Mesenchymal stem cell (in vitro differentiated cells and primary cell): ENCODE data around the gene IFFO2.

Source experiments
- DNase-seq: peaks from one replicate; pipeline ENCODE4 v3.0.0-alpha.2; 2013
- H2AFZ ChIP-seq: one replicate; pipeline ENCODE4 v1.6.1; 2013; ENCODE audit warnings: low read depth, mild to moderate bottlenecking, control low read depth, inconsistent platforms, low read length, moderate library complexity
- H2AK5ac ChIP-seq: 2 replicates; pipeline ENCODE4 v1.6.1; 2013; ENCODE audit warnings: low read length, moderate library complexity, mild to moderate bottlenecking, inconsistent platforms; ENCODE audit not compliant: severe bottlenecking
- H2BK120ac ChIP-seq: one replicate; pipeline ENCODE4 v1.6.1; 2013; ENCODE audit warnings: low read depth, mild to moderate bottlenecking, inconsistent platforms, low read length, moderate library complexity
- H2BK12ac ChIP-seq, 2 experiments: one replicate each; pipeline ENCODE4 v1.6.1; 2013; ENCODE audit warnings: inconsistent platforms in 2 of 2, low read length in 2 of 2, mild to moderate bottlenecking in 2 of 2, moderate library complexity in 2 of 2, control low read depth in 1 of 2
- H2BK15ac ChIP-seq: one replicate; pipeline ENCODE4 v1.6.1; 2013; ENCODE audit warnings: mild to moderate bottlenecking, low read depth, inconsistent platforms; ENCODE audit not compliant: poor library complexity, severe bottlenecking
- H2BK5ac ChIP-seq: 2 replicates; pipeline ENCODE4 v1.6.1; 2013; ENCODE audit warnings: low read depth, mild to moderate bottlenecking, low read length, control low read depth, inconsistent platforms; ENCODE audit not compliant: poor library complexity, severe bottlenecking
- H3K14ac ChIP-seq, 2 experiments: one replicate each; pipeline ENCODE4 v1.6.1; 2013; ENCODE audit warnings: inconsistent platforms in 2 of 2, low read length in 2 of 2, control low read depth in 1 of 2, mild to moderate bottlenecking in 1 of 2, moderate library complexity in 1 of 2
- H3K18ac ChIP-seq, 2 experiments: one replicate each; pipeline ENCODE4 v1.6.1; 2013; ENCODE audit warnings: inconsistent platforms in 2 of 2, low read length in 2 of 2, control low read depth in 1 of 2, low read depth in 1 of 2, mild to moderate bottlenecking in 1 of 2
- H3K23ac ChIP-seq, 2 experiments: one replicate each; pipeline ENCODE4 v1.6.1; 2013; ENCODE audit warnings: inconsistent platforms in 2 of 2, low read length in 2 of 2, mild to moderate bottlenecking in 2 of 2, moderate library complexity in 2 of 2, control low read depth in 1 of 2
- H3K27ac ChIP-seq: 2 replicates; pipeline ENCODE4 v1.5.1; 2013; ENCODE audit warnings: mild to moderate bottlenecking, moderate library complexity, low read length, control low read depth, inconsistent platforms; ENCODE audit not compliant: poor library complexity, severe bottlenecking
- H3K27me3 ChIP-seq, 2 experiments: 2 replicates each; pipeline versions ENCODE4 v1.6.1 to v1.7.0; 2013; ENCODE audit warnings: low read length in 2 of 2, mild to moderate bottlenecking in 2 of 2, moderate library complexity in 2 of 2, control low read depth in 1 of 2, inconsistent platforms in 1 of 2; ENCODE audit not compliant: control insufficient read depth in 1 of 2, insufficient read depth in 1 of 2
- H3K36me3 ChIP-seq, 2 experiments: 2 replicates each; pipeline versions ENCODE4 v1.6.1 to v1.7.0; 2013; ENCODE audit warnings: low read length in 2 of 2, control low read depth in 1 of 2, inconsistent platforms in 1 of 2, low read depth in 1 of 2, mild to moderate bottlenecking in 1 of 2; ENCODE audit not compliant: insufficient read depth in 2 of 2, control insufficient read depth in 1 of 2
- H3K4ac ChIP-seq, 2 experiments: one replicate each; pipeline ENCODE4 v1.6.1; 2013; ENCODE audit warnings: inconsistent platforms in 2 of 2, low read length in 2 of 2, mild to moderate bottlenecking in 2 of 2, moderate library complexity in 2 of 2, control low read depth in 1 of 2, low read depth in 1 of 2
- H3K4me1 ChIP-seq: 2 replicates; pipeline ENCODE4 v1.6.1; 2013; ENCODE audit warnings: low read depth, low read length, control low read depth; ENCODE audit not compliant: control insufficient read depth, insufficient read depth
- H3K4me2 ChIP-seq: 2 replicates; pipeline ENCODE4 v1.6.1; 2013; ENCODE audit warnings: low read length, mild to moderate bottlenecking, inconsistent platforms; ENCODE audit not compliant: poor library complexity, severe bottlenecking
- H3K4me3 ChIP-seq, 2 experiments: 2 replicates each; pipeline versions ENCODE4 v1.5.1 to v1.7.0; 2013; ENCODE audit warnings: low read length in 2 of 2, mild to moderate bottlenecking in 2 of 2, control low read depth in 1 of 2, low read depth in 1 of 2; ENCODE audit not compliant: insufficient read depth in 1 of 2
- H3K79me1 ChIP-seq: replicated peaks from 2 replicates; pipeline ENCODE4 v1.6.1; 2013; ENCODE audit warnings: mild to moderate bottlenecking, control low read depth, low read length, inconsistent platforms; ENCODE audit not compliant: poor library complexity, severe bottlenecking
- H3K9ac ChIP-seq: 2 replicates; pipeline ENCODE4 v1.7.0; 2013; ENCODE audit warnings: mild to moderate bottlenecking, low read length, moderate library complexity
- H3K9me3 ChIP-seq: 2 replicates; pipeline ENCODE4 v1.7.0; 2013; ENCODE audit warnings: mild to moderate bottlenecking, low read length; ENCODE audit not compliant: control insufficient read depth
- H4K8ac ChIP-seq: one replicate; pipeline ENCODE4 v1.6.1; 2013; ENCODE audit warnings: inconsistent platforms, mild to moderate bottlenecking, low read length, moderate library complexity
- H4K91ac ChIP-seq: one replicate; pipeline ENCODE4 v1.6.1; 2013; ENCODE audit warnings: mild to moderate bottlenecking, low read length, inconsistent platforms
- WGBS: methylation state at CpG from one replicate; pipeline ENCODE4 v1.1.7; 2013; ENCODE audit warnings: mixed read lengths; 5-methylcytosine and 5-hydroxymethylcytosine counted together

Gene IFFO2

DNA sequence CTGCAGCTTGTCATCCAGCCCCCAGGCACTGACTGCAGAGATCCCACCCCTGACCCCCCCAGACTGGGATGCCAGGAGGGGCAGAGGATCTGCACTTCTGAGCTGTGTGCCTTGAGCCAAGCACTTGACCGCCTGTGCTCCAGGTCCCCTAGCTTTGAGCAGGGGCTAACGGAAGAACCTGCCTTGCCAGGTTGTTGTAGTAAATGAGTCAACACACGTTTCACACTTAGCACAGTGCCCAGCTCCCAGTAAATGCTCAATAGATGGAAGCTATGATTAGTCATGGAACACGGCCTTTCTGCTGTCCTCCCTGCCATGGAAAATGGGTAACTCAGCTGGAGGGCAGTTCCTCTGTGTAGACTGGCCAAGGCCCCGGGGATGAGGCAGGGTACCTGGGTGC lies 24.1 kb downstream of the IFFO2 start:
- Histone ChIP-seq H3K9me3 (no peaks in the 10 kb centered on the region), H3K4ac (peak overlapping the region; percentile 18 to 53), H2BK15ac (no peak overlapping the region), H2BK120ac (peak overlapping the region; percentile 52), H2BK12ac (peak overlapping the region; percentile 43 to 46), H3K18ac (peak overlapping the region; percentile 64), H4K91ac (peak overlapping the region; percentile 62), H3K4me2 (no peak overlapping the region), H3K27me3 (no peaks in the 10 kb centered on the region), H2AFZ (no peak overlapping the region), H3K23ac (no peak overlapping the region), H3K9ac (no peak overlapping the region), H3K36me3 (peaks cover 0 to 2% of the 10 kb centered on the region in 2 experiments), H2AK5ac (no peak overlapping the region), H3K14ac (peak overlapping the region in 1 of 2 experiments; percentile 19), H4K8ac (peak overlapping the region; percentile 66), H3K4me1 (peaks cover 52% of the 10 kb centered on the region), H3K27ac (no peak overlapping the region), H3K4me3 (no peak overlapping the region), H3K79me1 (peaks cover 32% of the 10 kb centered on the region), H2BK5ac (no peak overlapping the region)
- peak; percentile 68 for DNase-seq
- 59% methylated on average over 5 of the region's 5 CpGs for WGBS

DNA sequence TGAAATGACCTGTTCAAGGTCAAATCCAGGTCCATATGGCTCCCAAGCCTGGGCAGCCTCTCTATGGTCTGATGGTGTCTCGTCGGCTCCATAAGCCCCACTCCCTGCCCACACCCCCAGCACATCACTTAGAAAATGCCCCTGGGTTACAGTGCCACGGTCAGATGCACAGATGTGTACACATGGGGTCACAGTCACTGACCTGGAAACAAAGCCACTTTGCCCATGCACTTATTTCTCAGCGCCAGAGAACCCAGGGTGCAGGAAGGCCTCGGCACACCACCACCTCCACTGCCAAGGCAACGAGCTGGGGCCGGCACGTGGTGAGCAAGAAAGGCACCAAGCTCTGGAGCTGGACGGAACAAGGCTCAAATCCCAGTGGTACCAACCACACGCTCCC lies 24.7 kb downstream of the IFFO2 start:
- Histone ChIP-seq H3K4me1 (peaks cover 53% of the 10 kb centered on the region), H3K9ac (no peak overlapping the region), H3K36me3 (peaks cover 0 to 2% of the 10 kb centered on the region in 2 experiments), H3K14ac (peak overlapping the region in 1 of 2 experiments; percentile 71), H3K4ac (peak overlapping the region in 1 of 2 experiments; percentile 3), H3K27me3 (no peaks in the 10 kb centered on the region), H2AFZ (no peak overlapping the region), H3K9me3 (no peaks in the 10 kb centered on the region), H4K91ac (no peak overlapping the region), H2BK120ac (no peak overlapping the region), H2BK5ac (no peak overlapping the region), H3K23ac (no peak overlapping the region), H3K18ac (no peak overlapping the region), H4K8ac (no peak overlapping the region), H2AK5ac (no peak overlapping the region), H3K4me3 (no peak overlapping the region), H3K79me1 (peaks cover 32% of the 10 kb centered on the region), H3K27ac (no peak overlapping the region), H3K4me2 (no peak overlapping the region), H2BK12ac (peak overlapping the region in 1 of 2 experiments; percentile 12), H2BK15ac (no peak overlapping the region)
- 86% methylated on average over 8 of the region's 10 CpGs for WGBS
- no peak for DNase-seq

DNA sequence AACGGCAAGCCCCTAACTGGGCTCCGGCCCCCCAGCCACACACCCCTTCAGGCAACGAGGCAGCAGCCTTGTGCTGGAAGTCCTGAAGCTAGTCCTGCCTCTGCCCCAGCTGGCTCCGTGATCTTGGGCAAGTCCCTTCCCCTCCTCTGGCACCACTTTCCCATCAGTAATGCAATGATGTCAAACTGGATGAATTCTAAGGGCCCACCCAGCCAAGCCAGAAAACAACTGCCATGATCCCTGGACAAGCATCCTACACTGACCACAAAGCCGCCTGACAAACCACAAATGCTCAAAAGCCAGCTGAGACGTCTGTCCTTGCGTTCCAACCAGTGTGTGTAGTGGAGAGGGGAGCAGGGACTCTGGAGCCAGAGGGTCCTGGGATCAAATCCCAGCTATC lies 26.8 kb downstream of the IFFO2 start:
- Histone ChIP-seq H3K4ac (peak overlapping the region; percentile 42 to 66), H3K9ac (no peak overlapping the region), H3K36me3 (no peaks in the 10 kb centered on the region), H4K8ac (no peak overlapping the region), H3K4me2 (no peak overlapping the region), H3K79me1 (peaks cover 26% of the 10 kb centered on the region), H3K14ac (no peak overlapping the region), H3K27me3 (no peaks in the 10 kb centered on the region), H2BK120ac (no peak overlapping the region), H2BK12ac (peak overlapping the region in 1 of 2 experiments; percentile 95), H3K27ac (no peak overlapping the region), H3K9me3 (no peaks in the 10 kb centered on the region), H4K91ac (peak overlapping the region; percentile 16), H3K18ac (peak overlapping the region; percentile 34 to 86), H2BK5ac (no peak overlapping the region), H2AK5ac (no peak overlapping the region), H2BK15ac (no peak overlapping the region), H2AFZ (no peak overlapping the region), H3K23ac (no peak overlapping the region), H3K4me3 (no peak overlapping the region), H3K4me1 (peaks cover 56% of the 10 kb centered on the region)
- DNase-seq, result peak; percentile 96
- WGBS, result 32% methylated on average over 7 of the region's 7 CpGs

DNA sequence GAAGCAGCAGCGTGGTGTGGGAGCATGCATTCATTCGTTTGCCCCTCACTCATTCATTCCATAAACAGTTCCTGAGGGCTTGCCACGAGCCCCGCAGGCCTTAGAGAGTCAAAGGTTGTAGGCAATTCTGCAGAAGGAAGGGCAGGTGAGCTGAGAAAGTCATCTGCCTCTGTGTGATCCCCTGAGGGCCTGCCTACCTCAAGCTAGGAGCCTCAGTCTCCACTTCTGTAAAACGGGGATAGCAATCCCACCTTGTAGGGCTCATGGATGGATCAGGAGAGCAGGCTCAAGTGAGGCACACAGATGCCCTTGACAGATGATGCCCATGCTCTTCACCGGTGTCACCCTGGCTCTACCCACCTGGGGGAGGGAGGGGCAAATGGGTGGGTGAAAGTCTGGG lies 27.5 kb downstream of the IFFO2 start:
- Histone ChIP-seq H3K4ac (peak overlapping the region in 1 of 2 experiments; percentile 66), H3K4me2 (no peak overlapping the region), H4K91ac (peak overlapping the region; percentile 16), H3K9ac (no peak overlapping the region), H3K27me3 (no peaks in the 10 kb centered on the region), H3K36me3 (no peaks in the 10 kb centered on the region), H3K18ac (peak overlapping the region; percentile 14 to 86), H3K23ac (peak overlapping the region in 1 of 2 experiments; percentile 6), H2BK15ac (peak overlapping the region; percentile 83), H3K14ac (peak overlapping the region in 1 of 2 experiments; percentile 44), H3K4me3 (no peak overlapping the region), H2AK5ac (peak overlapping the region; percentile 86), H3K79me1 (peaks cover 25% of the 10 kb centered on the region), H2BK5ac (no peak overlapping the region), H3K9me3 (no peaks in the 10 kb centered on the region), H2AFZ (no peak overlapping the region), H3K4me1 (peaks cover 61% of the 10 kb centered on the region), H3K27ac (no peak overlapping the region), H4K8ac (no peak overlapping the region), H2BK120ac (peak overlapping the region; percentile 66), H2BK12ac (peak overlapping the region; percentile 60 to 95)
- WGBS, result 92% methylated on average over 6 of the region's 6 CpGs
- DNase-seq, result no peak
